Central memory CD4-positive, alpha-beta T cell (primary cell): Measurements from ENCODE around the gene DDX25.
"Not testable (repeated sequence)": the region's sequence is repeated elsewhere in the genome, so short reads cannot be mapped to it uniquely, and the experiment has no call there.

Experiments
- DNase-seq: peaks from one replicate; pipeline ENCODE4 v3.0.0; 2022
- total RNA-seq, 3 experiments: gene quantifications; one replicate each; lab custom pipeline; 2026; lab: John Stamatoyannopoulos, UW

The DDX25 gene
- 0 to 0.05 (median 0.04) reads per million in 3 experiments for total RNA-seq

DNA sequence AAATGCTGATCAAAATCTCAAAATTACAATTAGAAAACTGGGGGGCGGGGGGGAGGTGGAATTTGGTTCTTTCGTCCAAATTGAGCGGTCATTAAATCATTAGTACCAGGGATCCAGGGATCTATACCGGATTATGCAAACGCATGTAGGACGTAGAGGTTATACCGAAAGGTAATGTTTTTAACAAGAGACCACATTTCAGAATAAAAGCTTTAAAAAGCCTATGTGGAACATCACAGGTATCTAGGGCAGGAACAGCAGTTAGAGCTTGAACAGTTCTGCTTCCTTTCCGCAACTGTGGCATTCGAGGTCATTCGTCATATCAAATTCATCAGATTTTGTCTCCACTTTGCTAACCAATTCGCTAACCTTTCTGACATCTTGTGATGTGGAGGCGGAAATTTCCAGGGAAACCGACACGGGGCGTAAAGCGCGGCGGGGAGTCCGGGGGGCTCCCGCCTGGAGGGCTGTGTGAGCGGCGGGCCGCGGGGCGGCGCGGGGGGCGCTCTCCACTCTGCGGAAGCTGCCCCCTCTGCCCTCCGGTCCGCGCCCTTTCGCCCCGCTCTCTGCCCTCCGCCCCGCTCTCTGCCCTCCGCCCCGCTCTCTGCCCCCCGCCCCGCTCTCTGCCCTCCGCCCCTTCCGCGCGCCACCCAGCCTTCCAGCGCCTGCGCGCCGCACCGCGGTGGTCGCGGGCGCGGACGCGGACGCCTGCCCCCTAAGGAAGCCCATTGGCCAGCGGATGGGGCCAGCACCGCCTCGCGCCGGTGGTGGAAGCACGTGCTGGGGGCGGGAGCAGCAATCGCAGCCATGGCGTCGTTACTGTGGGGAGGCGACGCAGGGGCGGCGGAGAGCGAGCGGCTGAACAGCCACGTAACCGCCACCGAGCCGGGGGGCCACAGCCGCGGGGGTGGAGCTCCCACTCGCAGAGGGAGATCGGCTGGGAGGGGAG, at the start of gene DDX25:
TSS of gene DDX25 (plus strand) at position 798 of the 949 bp plus-strand sequence. CDS start at position 808, 10 bp downstream.
- peak; percentile 22 for DNase-seq

DNA sequence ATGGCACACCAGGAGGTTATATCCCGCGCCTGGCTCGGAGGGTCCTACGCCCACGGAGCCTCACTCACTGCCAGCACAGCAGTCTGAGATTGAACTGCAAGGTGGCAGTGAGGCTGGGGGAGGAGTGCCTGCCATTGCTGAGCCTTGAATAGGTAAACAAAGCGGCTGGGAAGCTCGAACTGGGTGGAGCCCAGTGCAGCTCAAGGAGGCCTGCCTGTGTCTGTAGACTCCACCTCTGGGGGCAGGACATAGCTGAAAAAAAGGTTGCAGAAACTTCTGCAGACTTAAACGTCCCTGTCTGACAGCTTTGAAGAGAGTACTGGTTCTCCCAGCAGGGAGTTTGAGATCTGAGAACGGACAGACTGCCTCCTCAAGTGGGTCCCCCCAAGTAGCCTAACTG, 46.6 kb upstream of the DDX25 start:
- not testable (repeated sequence) for DNase-seq

DNA sequence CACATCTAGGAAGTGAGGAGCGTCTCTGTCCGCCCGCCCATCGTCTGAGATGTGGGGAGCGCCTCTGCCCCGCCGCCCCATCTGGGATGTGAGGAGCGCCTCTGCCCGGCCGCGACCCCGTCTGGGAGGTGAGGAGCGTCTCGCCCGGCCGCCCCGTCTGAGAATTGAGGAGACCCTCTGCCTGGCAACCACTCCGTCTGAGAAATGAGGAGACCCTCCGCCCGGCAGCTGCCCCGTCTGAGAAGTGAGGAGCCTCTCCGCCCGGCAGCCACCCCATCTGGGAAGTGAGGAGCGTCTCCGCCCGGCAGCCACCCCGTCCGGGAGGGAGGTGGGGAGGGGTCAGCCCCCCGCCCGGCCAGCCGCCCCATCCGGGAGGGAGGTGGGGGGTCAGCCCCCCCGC, 41.5 kb upstream of the DDX25 start:
- DNase-seq, result not testable (repeated sequence)

DNA sequence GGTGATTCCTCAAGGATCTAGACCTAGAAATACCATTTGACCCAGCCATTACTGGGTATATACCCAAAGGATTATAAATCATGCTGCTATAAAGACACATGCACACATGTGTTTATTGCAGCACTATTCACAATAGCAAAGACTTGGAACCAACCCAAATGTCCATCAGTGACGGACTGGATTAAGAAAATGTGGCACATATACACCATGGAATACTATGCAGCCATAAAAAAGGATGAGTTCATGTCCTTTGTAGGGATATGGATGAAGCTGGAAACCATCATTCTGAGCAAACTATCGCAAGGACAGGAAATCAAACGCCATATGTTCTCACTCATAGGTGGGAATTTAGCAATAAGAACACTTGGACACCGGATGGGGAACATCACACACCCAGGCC, 39.0 kb upstream of the DDX25 start:
- DNase-seq, result not testable (repeated sequence)

DNA sequence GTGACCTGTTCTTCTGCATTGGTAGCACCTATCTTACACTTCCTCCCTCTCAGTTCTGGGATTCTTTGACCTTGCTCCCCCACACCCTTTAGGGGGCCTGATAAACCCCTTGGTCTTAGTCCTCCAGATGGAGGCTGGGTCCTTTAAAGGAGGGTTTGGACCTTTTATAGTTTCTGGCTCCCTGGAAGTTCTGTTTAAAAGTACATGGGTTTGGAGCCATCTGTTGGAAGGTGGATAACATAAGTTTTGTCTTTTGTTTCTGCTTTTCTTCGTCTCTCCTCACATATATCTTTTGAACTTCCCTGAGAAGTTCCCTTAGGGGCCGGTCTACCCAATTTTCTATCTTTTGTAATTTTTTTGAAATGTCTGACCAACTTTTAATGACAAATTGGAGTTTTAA, 34.8 kb upstream of the DDX25 start:
- no peak for DNase-seq

DNA sequence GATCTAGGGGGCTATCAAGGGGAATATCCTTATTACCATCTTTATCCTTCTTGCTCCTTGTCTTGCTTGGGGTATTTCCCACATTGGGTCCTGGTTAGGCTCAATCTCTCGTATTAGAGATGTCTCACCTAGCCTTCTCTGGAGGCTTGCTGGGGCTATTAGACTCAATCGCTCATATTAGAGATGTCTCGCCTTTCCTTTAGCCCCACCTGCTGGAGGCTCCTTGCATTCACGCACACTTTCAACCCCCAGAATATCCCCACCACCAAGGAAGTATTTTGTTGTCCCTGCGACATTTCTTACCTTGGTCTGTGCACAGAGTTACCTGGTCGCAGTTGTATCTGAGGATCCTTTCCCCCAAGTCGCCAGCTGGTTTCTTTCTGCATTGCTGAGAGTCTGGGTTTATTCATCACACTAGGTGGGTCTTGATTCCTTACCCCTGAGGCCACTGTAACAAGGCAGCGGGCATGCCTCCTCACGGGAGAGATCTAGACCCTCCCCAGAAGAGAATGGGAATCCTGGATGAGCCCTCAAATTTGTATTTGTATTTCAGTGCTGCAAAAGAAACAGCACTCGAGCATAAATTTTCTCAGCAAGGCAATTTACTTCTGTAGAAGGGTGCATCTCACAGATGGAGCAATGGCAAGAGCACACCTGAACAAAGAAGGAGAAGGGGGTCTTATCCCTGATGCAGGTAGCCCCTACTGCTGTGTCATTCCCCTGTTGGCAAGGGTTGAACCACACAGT, 32.7 kb upstream of the DDX25 start:
- DNase-seq, result no peak

DNA sequence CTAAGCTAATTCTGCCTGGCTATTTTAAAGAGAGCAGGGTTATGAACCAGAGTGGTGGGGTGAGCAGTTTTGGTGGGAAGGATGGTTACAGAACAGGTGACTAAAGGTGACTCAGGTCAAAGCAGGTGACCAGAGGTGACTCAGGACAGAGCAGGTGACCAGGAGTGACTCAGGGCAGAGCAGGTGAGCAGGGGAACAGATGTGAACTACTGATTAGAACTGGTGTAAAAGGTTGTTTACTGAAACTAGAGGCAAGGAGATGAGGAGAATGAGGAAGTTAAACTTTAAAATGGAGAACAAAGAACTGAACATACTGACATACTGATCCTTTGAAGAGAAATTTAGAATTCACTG, 32.2 kb upstream of the DDX25 start:
- no peak for DNase-seq

DNA sequence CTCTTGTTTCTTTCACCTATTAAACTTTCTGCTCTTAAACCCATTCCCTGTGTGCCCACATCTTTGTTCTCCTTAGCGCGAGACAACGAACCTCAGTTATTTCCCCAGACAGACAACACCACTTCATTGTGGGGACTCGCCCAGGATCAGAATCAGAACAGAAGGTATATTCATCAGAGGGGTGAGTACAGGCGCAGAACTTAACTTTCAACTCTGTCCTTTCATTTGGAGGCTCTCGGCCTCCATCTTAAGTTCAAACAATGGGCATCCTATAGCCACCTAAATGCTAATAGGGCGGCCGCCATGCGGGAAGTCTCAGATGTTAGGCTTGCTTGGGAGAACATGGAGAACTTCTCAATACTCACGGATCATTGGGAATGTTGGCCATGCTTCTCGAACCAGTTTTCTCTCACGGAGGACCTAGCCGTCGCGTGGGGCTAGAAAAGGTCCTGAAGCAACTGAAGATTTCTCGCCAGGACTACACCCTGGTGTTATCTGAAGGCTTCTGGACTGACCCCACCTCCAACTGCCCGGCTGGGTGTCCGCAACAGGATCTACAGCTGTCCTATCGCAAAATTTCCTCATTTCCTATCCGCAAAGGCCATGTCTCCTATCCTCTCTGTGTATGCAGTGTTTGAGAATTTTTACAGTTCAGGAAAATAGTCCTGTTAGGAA, 30.3 kb upstream of the DDX25 start:
- no peak for DNase-seq

DNA sequence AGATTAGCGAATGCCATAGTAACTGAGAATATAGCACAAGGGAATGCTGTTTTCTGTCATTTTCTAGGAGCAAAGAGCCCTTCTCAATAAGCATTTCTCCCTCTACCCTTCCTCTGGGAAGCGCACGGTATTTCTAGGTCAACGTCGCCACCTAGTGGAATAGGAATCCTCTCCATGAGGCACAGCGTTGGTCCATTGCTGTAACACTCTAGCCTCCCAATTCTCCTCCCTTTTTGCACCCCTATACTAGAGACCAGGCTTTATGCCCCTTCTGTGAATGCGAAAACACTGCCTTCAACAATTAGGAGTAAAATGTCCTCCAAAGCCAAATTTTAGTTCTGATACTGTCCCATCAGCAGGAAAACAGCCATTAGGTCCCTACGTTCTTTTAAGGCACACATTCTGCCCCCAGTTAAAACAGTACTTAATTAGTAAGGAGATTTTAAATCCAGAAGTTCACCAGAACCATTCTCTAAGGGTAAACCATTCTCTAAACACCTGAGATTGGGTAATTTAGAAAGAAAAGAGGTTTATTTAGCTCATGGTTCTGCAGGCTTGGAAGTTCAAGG, 29.7 kb upstream of the DDX25 start:
- peak; percentile 24 for DNase-seq

DNA sequence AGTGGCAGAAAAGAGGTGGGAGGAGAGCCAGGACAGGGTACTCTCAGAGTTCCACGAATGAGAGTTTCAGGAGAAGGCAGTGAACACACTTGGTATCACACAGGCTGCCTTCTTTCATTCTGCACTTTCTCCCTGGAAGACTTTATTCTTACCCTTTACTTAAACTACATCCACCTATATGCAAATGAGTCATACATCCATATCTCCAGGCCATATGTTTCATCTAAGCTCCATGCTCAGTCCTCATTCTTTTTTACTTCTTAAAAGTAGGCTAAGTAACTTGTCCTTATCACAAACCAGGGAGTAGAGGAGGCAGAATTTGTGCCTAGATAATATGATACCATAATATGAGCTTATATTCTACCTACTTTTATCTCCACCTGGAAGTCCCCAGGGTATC, 23.0 kb upstream of the DDX25 start:
- no peak for DNase-seq

DNA sequence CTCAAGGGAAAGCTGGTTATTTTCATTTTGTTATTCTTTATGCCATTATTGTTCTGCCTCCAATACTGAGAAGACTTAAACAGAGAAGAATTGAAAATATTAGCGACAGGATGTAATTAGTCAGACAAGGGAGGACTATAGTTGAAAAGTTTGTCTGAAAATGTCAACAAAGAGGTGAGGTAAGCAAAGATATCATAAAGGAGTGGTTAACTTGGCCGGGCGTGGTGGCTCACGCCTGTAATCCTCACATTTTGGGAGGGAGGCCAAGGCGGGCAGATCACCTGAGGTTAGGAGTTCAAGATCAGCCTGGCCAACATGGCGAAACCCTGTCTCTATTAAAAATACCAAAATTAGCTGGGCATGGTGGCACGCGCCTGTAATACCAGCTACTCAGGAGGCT, 20.9 kb upstream of the DDX25 start:
- DNase-seq, result no peak

DNA sequence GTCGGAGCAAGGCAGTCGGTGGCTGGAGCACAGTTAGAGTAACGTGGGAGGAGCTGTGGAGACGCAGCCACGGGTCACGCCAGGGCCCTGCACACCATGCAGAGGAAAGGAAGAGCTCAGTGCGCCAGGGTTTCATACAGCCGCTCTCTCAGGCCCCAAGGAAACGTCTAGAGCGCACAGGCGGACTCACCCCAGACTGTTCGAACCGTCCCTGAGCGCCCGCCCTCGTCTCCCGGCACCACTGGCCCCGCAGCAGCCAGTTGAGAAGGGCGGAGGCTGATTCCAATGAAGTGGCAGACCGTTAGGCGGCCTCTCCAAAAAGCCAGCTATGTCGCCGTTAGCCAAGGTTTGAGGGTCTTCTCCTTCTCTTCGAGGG, 17.3 kb upstream of the DDX25 start:
- DNase-seq, result no peak

DNA sequence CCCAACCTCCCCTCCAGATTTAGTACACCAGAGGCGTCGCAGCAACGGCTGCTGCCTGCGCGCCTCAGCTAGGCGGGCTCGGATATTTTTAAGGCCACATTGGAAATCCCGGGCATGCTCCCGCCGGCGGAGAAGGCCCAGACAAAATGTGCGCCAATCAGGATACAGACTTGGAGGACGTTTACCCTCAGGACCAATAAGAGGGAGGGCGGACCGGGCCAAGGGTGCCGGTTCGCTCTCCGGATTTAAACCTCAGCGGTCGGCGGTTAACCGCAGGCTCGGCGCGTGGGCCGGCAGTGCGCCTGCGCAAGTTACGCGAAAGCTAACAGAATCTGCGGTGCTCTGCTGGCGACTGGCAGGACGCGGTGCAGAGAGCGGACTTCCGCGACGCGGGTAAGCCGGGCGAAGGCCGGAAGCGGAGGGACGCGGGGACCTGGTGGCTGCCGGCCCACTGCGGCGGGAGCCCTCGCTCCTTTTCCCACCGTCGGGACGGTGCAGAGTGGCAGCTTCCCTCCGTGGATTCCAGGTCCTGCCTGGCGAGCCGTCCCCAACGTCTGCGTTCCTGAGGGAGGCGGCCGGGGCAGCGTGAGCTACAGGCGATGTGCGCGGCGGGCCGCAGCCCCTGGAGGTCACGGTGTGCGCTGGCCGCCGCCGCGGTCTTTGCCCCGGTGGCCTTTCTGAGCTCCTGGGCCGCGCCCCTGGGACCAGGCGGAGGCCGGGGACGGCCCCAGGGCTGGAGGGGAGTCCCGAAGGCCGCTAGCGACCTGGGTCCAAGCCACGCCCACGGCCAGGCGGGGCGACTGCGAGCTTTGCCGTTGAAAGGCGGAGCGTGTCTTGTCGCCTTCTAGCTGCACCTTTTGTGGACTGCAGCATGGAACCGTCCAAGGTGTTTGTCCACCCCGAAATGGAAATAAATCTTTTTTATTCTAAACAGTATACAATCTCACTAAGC, 16.7 kb upstream of the DDX25 start, which contains the start of gene HYLS1:
TSS of gene HYLS1 (plus strand) at position 296 of the 952 bp plus-strand sequence. CDS start 11,701 bp downstream, outside the sequence.
- peak; percentile 98 for DNase-seq

DNA sequence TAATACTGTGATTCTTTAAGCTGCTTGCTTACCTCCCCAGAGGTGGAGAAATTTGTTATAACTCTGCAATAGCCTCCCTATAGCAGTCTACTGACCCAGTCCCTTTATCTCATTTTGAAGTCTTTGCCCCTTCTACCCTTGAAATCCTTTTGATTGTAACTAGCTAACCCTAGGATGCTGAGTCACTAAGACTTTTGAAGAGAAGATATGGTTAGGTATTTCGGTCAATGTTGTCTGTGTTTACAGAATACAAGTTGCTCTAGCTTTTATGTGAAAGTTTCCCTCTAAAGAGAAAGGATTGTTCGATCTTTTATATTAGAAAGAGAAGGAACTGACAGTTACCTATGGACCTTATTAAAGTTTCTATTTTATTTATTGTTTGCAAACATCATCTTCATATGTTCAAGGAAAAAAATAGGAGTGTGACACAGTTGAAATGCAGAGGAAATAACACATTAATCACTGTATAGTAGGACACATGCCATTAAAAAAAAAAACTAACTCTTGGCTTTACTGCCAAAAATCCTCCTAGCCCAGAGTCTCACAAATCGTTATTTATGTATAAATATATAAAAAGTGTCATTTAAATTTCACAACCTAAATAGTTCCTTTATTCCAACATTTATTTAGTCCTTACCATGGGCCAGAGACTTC, 13.7 kb upstream of the DDX25 start:
- no peak for DNase-seq

DNA sequence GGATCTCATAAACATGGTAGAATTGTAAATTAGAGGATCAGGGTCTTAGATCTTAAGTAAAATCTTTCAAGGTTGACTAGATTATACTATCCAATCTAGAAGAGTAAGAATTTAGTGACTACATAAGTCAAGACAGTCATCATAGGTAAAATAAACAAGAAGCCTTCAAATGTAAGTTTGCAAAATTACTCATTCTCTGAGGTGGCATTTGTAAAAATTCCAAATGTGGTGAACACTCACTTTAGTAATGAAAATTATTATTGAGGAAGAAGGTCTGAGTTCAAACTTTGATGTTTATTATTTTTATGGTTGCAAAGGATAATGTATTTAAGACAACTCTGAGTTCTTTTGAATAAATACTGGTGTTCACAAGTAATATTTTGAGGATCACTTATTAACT, 12.2 kb upstream of the DDX25 start:
- no peak for DNase-seq

DNA sequence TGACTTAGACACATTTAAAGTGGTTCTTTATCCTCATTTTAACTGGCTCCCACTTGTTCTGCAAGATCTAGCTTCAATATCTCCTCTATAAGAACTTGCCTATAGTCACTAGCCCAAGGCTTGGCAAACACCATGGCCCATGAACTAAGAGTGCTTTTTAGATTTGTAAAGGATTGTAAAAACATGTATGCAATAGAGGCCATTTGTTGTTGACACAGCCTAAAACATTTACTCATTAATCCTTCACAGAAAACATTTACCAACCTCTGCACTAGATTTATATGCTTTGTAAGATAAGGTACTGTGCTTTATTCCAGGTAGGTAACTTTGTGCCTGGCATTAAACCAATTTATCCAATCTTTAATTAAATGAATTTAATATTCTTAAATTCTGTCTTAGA, 11.3 kb upstream of the DDX25 start:
- no peak for DNase-seq

DNA sequence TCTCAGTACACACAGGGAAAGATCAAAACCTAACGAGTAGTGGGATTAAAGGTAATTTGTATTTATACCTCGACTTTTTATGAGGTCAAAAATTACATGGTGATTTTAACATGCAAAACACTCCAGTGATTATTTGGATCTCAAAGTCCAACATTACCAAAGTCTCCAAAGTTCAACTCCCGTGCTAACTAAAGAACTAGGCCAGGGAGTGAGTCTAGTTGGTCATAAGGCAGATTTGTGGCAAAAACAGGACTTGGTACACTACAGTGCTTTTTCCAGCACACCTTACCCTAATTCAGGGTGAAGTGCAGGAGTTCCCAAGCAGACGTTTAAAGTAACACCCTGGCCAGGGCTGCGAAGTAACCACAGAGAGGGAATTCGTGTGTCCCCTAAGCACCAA, 2.4 kb upstream of the DDX25 start:
- no peak for DNase-seq

DNA sequence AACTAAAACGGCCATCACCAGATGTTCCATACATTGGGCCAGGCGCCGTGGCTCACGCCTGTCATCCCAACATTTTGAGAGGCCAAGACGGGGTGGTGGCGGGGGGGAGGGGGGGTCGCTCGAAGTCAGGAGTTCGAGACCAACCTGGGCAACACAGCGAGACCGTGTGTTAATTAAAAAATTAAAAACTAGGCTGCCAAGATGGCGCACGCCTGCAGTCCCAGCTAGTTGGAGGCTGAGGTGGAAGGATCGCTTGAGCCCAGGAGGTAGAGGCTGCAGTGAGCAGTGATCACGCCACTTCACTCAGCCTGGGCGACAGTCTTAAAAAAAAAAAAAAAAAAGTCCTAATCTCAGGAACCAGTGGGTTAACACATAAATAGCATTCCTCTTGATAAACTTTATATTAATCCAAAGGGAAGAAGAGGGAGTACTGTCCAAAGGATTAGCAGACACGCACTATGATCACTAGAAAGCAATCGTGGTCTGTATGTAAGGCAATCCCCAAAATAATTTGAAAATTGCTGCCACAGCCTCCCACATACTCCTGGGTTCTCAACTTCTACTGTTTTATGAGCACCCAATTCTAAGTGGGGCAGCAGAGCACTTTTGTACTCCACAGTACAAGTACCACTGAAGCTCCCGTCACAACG, 1.9 kb upstream of the DDX25 start:
- no peak for DNase-seq

DNA sequence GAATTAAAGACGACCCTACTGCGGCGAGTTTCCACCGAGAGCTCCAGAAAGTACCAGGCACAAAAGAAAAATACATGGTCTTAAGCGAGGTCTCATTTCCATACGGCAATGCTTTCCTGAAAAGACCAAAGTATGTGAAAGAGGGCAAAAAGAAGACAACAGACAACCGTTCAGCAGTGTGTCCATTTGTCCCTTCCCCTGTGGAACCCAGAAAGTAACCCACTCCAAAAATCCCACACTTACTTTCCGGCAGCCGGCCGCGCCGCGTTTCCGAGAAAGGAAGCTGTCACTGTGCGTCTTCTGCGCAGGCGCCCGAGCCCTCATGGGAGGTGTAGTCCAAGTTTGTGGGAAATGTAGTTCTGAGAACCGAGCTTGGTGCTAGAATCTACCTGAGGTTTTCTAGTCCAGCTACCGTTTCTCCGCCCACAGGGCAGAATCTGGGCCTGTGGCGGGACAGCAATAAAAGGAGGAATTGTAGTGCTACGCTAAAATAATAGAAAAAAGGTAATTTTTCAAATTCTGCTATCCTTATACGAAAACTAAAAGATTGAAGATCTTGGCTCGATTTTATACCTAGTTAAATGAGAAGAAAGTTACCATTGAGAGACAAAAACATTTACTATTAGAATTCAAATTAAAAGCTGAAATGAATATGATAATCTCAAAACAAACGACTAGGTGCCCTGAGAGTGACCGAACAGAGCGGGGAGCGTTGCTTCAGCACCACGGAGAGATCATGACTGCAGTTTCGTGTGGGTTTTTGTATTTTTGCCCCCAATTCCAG, 1.2 kb upstream of the DDX25 start, which contains the start of gene PUS3:
TSS of gene PUS3 (minus strand) at position 280 of the 784 bp plus-strand sequence. CDS start 6,922 bp downstream, outside the sequence.
- DNase-seq, result peak; percentile 82

DNA sequence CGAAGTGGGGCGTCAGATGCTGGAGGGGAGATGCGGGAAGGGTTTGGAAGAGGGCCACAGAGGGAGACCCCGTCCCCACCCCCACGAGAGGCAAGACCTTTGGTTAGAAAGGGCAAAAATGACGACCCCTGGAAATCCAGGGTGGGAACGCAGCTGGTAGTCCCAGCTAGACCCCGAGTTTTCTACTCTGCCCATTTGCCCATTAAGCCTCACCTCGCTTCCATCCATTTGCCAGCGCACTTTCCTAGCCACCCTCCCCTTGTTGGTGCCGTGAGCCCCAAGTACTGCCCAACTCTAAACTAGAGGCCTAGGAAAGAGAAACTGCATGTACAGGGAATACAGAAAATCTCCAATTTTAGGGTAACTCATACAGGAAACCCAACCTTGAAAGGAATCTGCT, 370 bp downstream of the DDX25 start:
- no peak for DNase-seq
